ENCODE data around the gene BEGAIN. TPM values are rescaled to one million over a fixed set of nuclear protein-coding genes. Genes with fewer than 3 reads are reported as not detected.

The BEGAIN gene
- total RNA-seq, 1 donor from 2014 or later, result 1.3 TPM

DNA sequence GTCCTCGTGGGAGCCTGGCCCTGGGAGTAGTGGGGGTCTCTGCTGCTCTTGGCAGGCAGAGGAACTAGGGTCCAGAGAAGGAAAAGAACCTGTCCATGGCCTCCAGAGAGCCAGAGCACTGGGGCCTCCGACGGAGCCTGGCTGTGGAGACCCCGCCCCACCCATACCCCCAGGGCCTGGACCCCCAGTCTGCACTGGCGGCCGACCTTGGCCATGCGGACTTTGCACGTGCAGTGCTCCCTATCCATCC, 1.1 kb downstream of the BEGAIN start:
- no peaks in the 10 kb centered on the region for H3K9me3 ChIP-seq
- DNase-seq (no peak), ATAC-seq (no peak)
- H3K27ac ChIP-seq, result no peak overlapping the region
- H3K36me3 ChIP-seq, result no peaks in the 10 kb centered on the region
- peak overlapping the region; percentile 64 for H3K4me3 ChIP-seq
- peaks cover 48% of the 10 kb centered on the region for H3K27me3 ChIP-seq (ENCODE audit: low read depth)
- H3K4me1 ChIP-seq, result peaks cover 8% of the 10 kb centered on the region
- intact Hi-C loops (cut with DNase I), result no loop called here
- TF ChIP-seq, protein P1, sequence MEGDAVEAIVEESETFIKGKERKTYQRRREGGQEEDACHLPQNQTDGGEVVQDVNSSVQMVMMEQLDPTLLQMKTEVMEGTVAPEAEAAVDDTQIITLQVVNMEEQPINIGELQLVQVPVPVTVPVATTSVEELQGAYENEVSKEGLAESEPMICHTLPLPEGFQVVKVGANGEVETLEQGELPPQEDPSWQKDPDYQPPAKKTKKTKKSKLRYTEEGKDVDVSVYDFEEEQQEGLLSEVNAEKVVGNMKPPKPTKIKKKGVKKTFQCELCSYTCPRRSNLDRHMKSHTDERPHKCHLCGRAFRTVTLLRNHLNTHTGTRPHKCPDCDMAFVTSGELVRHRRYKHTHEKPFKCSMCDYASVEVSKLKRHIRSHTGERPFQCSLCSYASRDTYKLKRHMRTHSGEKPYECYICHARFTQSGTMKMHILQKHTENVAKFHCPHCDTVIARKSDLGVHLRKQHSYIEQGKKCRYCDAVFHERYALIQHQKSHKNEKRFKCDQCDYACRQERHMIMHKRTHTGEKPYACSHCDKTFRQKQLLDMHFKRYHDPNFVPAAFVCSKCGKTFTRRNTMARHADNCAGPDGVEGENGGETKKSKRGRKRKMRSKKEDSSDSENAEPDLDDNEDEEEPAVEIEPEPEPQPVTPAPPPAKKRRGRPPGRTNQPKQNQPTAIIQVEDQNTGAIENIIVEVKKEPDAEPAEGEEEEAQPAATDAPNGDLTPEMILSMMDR (IDR thresholded peaks at IDR 0.05), result no peak

DNA sequence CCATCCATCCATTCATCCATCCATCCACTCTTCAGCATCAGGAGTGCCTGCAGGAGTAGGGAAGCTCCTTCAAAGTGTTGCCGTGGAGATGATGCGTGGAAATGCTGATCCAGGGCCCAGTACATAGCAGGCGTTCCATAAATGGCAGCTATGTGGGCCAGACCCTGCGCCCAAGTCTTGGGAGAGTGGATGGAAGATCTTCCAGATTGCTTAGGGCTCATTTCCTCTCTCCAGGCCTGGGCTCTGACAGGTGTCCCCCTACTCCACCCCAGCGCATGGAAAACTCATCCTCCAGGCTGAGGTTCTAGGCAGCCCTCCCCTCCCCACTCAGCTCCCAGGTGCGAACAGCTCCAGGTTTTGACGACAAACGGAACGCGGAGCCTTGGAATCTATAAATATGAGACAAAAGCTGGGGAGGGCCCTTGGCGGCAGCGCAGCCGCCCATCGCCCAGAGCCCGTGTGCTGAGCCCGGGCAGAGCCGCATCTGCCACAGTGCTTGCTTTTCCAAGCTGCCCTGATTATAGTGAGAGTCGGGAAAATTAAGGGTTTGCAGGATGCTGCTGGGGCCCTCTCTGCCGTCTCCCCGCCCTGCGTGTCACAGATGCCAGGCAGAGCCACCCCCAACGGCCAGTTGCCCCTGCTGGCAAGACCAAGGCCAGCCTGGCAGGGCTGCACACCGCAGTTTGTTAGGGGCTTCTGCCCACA, 1.6 kb downstream of the BEGAIN start:
- TF ChIP-seq, protein P1 (IDR thresholded peaks at IDR 0.05), result no peak
- no peak overlapping the region for H3K4me3 ChIP-seq
- peaks cover 44% of the 10 kb centered on the region for H3K27me3 ChIP-seq (ENCODE audit: low read depth)
- intact Hi-C loops (cut with DNase I), result no loop called here
- DNase-seq (peak; percentile 40), ATAC-seq (no peak)
- H3K4me1 ChIP-seq, result peaks cover 8% of the 10 kb centered on the region
- no peak overlapping the region for H3K27ac ChIP-seq
- H3K36me3 ChIP-seq, result no peaks in the 10 kb centered on the region
- no peaks in the 10 kb centered on the region for H3K9me3 ChIP-seq

DNA sequence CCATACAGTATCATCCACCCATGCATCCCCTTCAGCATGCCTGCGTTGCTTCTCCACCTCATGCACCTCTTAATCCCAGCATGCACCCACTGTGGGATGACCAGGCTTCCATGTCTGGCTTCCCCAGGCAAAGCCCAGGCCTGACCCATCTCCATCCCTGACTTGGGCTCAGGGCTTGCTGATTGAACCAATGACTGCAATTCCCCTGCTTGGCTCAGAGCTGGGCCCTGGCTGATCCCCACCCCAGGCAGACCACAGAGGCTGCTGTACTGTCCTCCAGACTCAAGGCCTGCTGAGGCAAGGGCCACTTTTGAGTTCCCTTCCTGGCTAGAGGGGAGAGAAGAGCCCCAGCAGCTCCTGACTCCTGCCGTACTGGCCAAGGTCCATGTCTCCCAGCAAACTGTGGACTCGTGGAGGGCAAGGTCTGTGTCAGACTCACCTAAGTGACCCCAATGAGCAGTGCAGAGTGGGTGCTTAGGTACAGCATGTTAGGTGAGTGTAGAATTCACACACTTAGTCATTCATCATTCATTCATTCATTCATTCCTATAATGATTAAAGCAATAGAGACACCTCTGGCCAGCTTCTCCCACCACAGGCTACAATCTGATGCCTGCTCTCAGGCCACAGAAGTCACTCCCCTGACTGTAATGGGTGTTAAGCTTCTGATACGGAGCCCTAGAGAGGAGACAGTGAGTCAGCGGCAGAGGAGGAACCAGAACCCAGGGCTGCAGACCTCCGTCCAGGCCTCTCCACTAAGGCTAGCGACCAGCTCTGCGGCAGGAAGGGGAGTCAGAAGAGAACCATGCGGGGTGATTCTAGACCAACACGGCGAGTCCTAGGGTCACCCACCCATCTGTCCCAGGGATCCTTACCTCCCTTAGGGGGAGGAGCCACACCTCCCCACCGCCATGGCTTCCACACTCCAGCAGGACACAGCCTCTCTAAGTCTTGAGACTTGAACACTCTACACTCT, 2.9 kb downstream of the BEGAIN start:
- no peak overlapping the region for H3K27ac ChIP-seq
- H3K4me3 ChIP-seq, result no peak overlapping the region
- no peak for ATAC-seq
- no peaks in the 10 kb centered on the region for H3K9me3 ChIP-seq
- H3K27me3 ChIP-seq (ENCODE audit: low read depth), result peaks cover 34% of the 10 kb centered on the region
- H3K36me3 ChIP-seq, result no peaks in the 10 kb centered on the region
- intact Hi-C loops (cut with DNase I), result no loop called here
- DNase-seq, result peak; percentile 32
- H3K4me1 ChIP-seq, result peaks cover 8% of the 10 kb centered on the region
- TF ChIP-seq, protein P1 (IDR thresholded peaks at IDR 0.05), result no peak

DNA sequence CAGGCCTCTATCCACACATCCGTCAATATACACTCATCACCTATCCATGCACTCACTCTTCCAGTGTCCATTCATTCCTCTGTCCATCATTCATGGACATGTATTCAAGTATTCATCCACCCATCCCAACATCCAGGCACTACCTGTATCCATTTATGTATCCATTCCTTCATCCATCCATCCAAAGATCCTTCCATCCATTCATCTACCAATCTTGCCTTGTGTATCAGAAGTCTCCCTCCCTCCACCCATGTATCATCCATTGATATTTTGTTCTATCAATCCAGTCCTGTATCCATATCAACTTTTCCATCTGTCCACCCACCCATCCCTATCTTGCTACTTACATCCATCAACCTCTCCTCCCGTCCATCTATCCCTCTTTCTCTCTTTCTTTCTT, 4.0 kb downstream of the BEGAIN start:
- Histone ChIP-seq H3K9me3 (peaks cover 4% of the 10 kb centered on the region), H3K27ac (no peak overlapping the region), H3K27me3 (ENCODE audit: low read depth) (peaks cover 23% of the 10 kb centered on the region), H3K4me1 (peaks cover 8% of the 10 kb centered on the region), H3K36me3 (no peaks in the 10 kb centered on the region), H3K4me3 (no peak overlapping the region)
- TF ChIP-seq, protein P1 (IDR thresholded peaks at IDR 0.05), result no peak
- ATAC-seq (no peak), DNase-seq (no peak)
- intact Hi-C loops (cut with DNase I), result no loop called here

DNA sequence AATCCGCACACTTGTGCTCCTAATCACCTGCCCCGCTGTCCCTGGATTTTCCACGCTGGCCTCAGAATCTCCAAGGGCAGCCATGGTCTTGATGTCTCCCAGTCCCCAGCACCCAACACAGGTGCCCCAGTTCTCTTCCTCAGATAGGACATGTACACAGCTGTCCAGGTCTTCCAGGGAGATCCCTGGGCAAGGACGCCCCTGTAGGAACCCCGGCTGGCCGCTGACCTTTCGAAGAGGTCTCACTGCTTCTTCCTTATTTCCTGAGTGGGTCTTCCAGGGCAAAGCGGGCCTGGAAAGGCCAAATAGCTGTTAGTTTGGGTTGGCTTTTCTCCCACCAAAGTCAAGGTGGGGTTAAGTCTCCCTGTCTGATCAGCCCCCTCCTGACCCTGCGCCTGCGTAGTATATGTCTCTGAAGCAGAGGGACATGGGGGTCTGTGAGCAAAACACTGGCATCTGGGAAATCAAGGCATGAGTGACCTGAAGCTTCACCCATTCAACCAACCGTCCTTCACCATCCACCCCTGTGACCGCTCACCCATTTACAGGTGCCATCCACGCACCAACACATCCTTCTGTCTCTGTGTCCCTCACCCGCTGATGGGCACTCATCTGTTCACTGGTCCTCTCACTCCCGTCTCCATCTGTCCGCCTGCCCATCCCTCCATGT, 4.6 kb downstream of the BEGAIN start:
- intact Hi-C loops (cut with DNase I), result no loop called here
- Histone ChIP-seq H3K27ac (no peak overlapping the region), H3K27me3 (ENCODE audit: low read depth) (peaks cover 17% of the 10 kb centered on the region), H3K9me3 (peaks cover 4% of the 10 kb centered on the region), H3K36me3 (no peaks in the 10 kb centered on the region), H3K4me1 (peaks cover 8% of the 10 kb centered on the region), H3K4me3 (no peak overlapping the region)
- DNase-seq (peak; percentile 23), ATAC-seq (no peak)
- TF ChIP-seq, protein P1 (IDR thresholded peaks at IDR 0.05), result no peak

All from lower lobe of right lung (tissue), 2 donors.